ENCODE data around the gene ADRA2C.

ADRA2C gene

DNA sequence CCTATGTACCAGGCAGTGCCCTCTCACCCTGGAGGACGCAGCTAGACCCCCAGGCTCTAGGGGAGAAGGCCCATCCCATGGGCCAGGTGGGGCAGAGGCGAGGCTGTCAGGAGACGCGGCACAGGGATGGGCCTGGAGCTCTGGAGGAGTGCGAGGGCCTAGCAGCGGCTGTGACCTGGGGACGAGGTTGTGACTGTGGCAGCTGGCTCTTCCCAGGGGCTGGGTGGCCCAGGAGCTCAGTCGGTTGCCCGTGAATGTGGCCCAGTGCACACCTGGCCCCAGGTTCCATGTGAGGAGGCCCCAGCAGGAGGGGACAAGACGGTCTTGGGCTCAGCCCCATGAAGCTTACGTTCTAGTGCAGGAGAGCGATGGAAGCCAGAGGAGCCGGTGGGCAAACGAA, 31.0 kb upstream of the ADRA2C start:
- no peak overlapping the region for H3K27ac ChIP-seq
- no peak for TF ChIP-seq ZFX (IDR thresholded peaks at IDR 0.05)

DNA sequence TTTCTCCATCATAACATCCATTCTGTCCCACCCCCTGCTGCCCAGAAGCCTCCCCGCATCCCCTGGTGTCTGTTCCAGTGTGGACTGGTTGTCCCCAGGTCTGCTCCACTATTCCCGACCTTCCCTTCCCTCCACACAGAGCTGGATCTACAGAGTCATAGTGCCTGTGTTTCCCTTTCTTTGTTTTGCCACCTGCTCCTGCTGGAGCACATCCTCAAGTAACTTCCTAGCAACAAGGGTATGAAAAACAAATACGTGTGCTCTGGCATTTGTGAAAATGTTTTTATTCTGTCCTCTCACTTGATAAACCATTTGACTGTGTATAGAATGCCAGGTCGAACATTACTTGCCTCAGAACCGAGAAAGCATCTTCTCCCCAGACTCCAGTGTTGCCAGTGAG, 29.9 kb upstream of the ADRA2C start:
- no peak for TF ChIP-seq ZFX (IDR thresholded peaks at IDR 0.05)
- TF ChIP-seq, protein P1, sequence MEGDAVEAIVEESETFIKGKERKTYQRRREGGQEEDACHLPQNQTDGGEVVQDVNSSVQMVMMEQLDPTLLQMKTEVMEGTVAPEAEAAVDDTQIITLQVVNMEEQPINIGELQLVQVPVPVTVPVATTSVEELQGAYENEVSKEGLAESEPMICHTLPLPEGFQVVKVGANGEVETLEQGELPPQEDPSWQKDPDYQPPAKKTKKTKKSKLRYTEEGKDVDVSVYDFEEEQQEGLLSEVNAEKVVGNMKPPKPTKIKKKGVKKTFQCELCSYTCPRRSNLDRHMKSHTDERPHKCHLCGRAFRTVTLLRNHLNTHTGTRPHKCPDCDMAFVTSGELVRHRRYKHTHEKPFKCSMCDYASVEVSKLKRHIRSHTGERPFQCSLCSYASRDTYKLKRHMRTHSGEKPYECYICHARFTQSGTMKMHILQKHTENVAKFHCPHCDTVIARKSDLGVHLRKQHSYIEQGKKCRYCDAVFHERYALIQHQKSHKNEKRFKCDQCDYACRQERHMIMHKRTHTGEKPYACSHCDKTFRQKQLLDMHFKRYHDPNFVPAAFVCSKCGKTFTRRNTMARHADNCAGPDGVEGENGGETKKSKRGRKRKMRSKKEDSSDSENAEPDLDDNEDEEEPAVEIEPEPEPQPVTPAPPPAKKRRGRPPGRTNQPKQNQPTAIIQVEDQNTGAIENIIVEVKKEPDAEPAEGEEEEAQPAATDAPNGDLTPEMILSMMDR (conservative IDR thresholded peaks at IDR 0.05), result no peak
- H3K27ac ChIP-seq, result no peak overlapping the region

DNA sequence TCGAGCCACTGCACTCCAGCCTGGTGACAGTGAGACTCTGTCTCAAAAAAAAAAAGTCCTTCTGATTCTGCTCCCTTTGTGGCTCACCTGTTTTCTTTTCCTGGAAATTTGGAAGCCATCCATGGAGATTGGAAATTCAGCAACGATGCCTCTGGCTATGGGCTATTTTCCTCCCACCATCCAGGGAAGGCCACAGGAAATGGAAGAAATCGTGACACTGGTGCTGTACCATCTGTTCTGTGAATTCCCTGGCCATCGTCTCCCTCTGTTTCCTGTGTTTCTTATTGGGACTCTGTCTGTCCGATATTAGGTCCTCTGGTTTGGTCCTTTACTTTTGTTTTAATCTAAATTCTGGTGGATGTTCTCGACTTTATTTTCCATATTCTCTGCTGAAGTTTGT, 29.4 kb upstream of the ADRA2C start:
- TF ChIP-seq, protein P1 (conservative IDR thresholded peaks at IDR 0.05), result no peak
- TF ChIP-seq ZFX (IDR thresholded peaks at IDR 0.05), result no peak
- no peak overlapping the region for H3K27ac ChIP-seq

DNA sequence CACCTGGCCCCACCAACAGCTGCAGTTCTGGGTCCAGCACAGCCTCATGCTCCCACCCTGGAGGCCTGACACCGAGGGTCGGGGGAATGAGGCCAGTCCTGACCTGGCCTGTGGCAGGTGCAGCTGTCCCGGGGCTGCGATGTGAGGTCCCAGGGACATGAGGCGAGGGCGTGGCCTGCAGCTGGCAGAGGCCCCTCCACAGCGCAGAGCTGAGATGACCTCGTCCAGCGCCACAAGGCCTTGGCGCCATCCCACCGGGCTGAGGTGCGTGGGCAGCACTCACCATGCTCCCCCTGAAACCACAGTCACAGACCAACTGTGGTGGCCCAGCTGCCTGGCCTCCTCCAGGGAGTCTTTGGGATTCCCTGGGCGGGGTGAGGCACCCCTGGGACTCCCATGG, 26.6 kb upstream of the ADRA2C start:
- no peak overlapping the region for H3K27ac ChIP-seq
- TF ChIP-seq ZFX (IDR thresholded peaks at IDR 0.05), result no peak
- TF ChIP-seq, protein P1 (conservative IDR thresholded peaks at IDR 0.05), result no peak

DNA sequence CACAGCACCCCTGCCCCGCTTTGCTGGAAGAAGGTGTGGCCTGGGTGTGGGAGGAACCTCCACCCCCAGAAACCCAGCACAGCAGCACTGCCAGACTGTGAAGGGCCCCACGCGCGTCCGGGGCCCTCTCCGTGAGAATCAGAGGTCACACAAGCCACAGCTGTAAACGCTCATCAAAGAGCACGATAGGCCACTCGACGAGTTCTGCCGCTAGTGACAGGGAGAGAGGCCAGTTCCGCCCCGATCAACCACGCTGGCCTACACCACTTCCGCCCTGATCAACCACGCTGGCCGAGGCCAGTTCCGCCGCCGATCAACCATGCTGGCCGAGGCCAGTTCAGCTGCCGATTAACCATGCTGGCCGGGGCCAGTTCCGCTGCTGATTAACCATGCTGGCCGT, 25.9 kb upstream of the ADRA2C start:
- no peak overlapping the region for H3K27ac ChIP-seq
- TF ChIP-seq, protein P1 (conservative IDR thresholded peaks at IDR 0.05), result no peak

DNA sequence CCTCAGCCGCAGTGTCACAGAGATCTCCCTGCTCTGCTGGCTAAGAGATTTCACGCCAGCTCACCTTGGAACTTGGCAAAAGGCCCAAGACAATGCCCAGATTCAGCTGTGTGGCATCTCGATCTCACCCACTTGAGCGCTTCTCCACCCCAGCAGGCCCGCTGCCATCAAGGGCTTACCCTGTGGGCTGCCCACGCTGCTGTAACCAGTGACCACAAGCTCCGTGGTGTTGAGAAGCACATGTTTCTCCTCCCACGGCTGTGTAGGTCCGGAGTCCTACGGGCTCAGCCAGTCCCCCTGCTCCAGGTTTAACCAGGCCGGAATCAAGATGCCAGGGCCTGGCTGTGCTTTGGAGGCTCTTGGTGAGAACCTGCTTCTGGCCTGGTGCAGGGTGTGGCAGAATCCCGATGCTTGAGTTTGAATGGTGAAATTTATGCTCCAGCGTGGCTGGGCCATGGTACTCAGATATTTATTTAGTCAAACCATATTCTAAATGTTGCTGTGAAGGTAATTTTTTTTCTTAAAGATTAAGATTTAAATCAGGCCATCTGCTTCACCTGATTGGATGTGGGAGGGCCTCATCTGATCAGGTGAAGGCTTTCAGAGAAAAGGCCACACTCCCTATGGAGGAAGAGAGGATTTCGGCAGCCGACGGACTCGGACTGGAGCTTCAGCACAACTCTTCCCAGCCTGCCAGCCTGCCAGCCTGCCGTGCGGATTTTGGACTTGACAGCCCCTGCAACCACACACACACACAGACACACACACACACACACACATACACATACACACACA, 24.8 kb upstream of the ADRA2C start:
- H3K27ac ChIP-seq, result no peak overlapping the region
- TF ChIP-seq, protein P1 (conservative IDR thresholded peaks at IDR 0.05), result no peak
- TF ChIP-seq ZFX (IDR thresholded peaks at IDR 0.05), result no peak

DNA sequence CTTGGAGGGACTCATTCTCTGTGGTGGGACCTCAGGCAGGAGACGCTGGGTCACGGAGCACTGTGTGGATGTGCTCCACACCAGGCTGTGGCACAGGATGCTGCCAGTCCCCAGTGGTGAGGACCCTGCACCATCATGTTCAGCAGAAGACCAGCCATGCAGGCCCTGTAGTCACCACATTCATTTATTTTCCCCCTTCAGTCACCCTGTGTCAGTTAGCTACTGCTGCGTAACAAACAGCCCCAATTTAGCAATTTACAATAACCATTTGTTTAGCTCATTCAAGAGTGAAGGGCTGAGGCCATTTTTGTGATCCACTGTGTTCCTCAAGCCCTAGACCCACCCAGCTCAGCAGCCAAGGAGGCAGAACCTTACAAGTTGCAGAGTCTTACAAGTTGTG, 23.6 kb upstream of the ADRA2C start:
- no peak overlapping the region for H3K27ac ChIP-seq
- TF ChIP-seq, protein P1 (conservative IDR thresholded peaks at IDR 0.05), result no peak
- TF ChIP-seq ZFX (IDR thresholded peaks at IDR 0.05), result no peak

DNA sequence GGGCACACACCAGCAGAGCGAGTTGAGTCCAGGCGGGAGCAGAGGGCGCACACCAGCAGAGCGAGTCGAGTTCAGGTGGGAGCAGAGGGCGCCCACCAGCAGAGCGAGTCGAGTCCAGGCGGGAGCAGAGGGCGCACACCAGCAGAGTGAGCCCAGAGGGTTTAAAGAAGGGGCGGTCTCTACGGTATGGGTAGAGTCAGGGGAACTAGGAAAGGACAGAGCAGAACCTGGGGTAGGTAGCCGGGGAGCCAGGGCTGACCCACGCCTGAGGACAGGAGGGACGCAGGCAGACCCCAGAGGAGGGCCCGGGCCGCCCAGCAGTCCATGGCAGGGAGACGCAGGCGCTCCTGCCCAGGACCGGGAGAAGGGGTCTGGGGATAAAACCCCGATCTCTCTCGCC, 22.0 kb upstream of the ADRA2C start:
- H3K27ac ChIP-seq, result no peak overlapping the region
- TF ChIP-seq, protein P1 (conservative IDR thresholded peaks at IDR 0.05), result no peak
- no peak for TF ChIP-seq ZFX (IDR thresholded peaks at IDR 0.05)
